Measurements from ENCODE around the gene RTKN2. TPM values are rescaled to one million over a fixed set of nuclear protein-coding genes. Genes with fewer than 3 reads are reported as not detected.
"Not testable (repeated sequence)": the region's sequence is repeated elsewhere in the genome, so short reads cannot be mapped to it uniquely, and the experiment has no call there.

Gene RTKN2
- polyA plus RNA-seq, 3 donors from 2014 or later = 0.16 to 0.46 TPM; not detected in 1

GRCh38 chr10:62249957-62250356, 18.7 kb downstream of the RTKN2 start:
- Mint-ChIP-seq H3K36me3 (no peaks in the 10 kb centered on the region), H3K4me1 (peaks cover 3 to 4% of the 10 kb centered on the region in 2 donors), H3K4me3 (no peak overlapping the region), H3K27me3 (ENCODE audit: low read depth in 3 of 3) (peaks cover 0 to 2% (median 2%) of the 10 kb centered on the region in 3 donors), H3K27ac (no peak overlapping the region), H3K9me3 (peaks cover 0 to 2% (median 0%) of the 10 kb centered on the region in 6 donors)
- DNase-seq = no peak

GRCh38 chr10:62248465-62248864, 20.2 kb downstream of the RTKN2 start:
- no peak for DNase-seq
- Mint-ChIP-seq H3K36me3 (no peaks in the 10 kb centered on the region), H3K4me1 (peaks cover 7 to 8% of the 10 kb centered on the region in 2 donors), H3K4me3 (no peak overlapping the region), H3K27me3 (ENCODE audit: low read depth in 3 of 3) (no peaks in the 10 kb centered on the region), H3K9me3 (no peaks in the 10 kb centered on the region), H3K27ac (no peak overlapping the region)

GRCh38 chr10:62244785-62245467, 23.7 kb downstream of the RTKN2 start:
- no peaks in the 10 kb centered on the region for H3K9me3 Mint-ChIP-seq
- peak; percentile 45 to 57 (median 55) for DNase-seq
- H3K36me3 Mint-ChIP-seq = no peaks in the 10 kb centered on the region
- no peak overlapping the region for H3K4me3 Mint-ChIP-seq
- peaks cover 17% of the 10 kb centered on the region in 2 donors for H3K4me1 Mint-ChIP-seq
- peak overlapping the region in 1 of 6 donors; percentile 15 for H3K27ac Mint-ChIP-seq
- H3K27me3 Mint-ChIP-seq (ENCODE audit: low read depth in 3 of 3) = no peaks in the 10 kb centered on the region

GRCh38 chr10:62244088-62244487, 24.6 kb downstream of the RTKN2 start:
- Mint-ChIP-seq H3K27me3 (ENCODE audit: low read depth in 3 of 3) (no peaks in the 10 kb centered on the region), H3K9me3 (no peaks in the 10 kb centered on the region), H3K36me3 (no peaks in the 10 kb centered on the region), H3K4me1 (peaks cover 19 to 20% of the 10 kb centered on the region in 2 donors), H3K27ac (no peak overlapping the region), H3K4me3 (no peak overlapping the region)
- no peak for DNase-seq

- Mint-ChIP-seq H3K27ac (peak overlapping the region in 3 of 6 donors; percentile 16 to 64 (median 63)), H3K4me1 (peaks cover 19 to 20% of the 10 kb centered on the region in 2 donors), H3K9me3 (no peaks in the 10 kb centered on the region), H3K27me3 (ENCODE audit: low read depth in 3 of 3) (no peaks in the 10 kb centered on the region), H3K4me3 (no peak overlapping the region), H3K36me3 (no peaks in the 10 kb centered on the region)
- no peak for DNase-seq
Observed at GRCh38 chr10:62243647-62243997, 25.0 kb downstream of the RTKN2 start.

- peaks cover 19 to 20% of the 10 kb centered on the region in 2 donors for H3K4me1 Mint-ChIP-seq
- not testable (repeated sequence) for H3K9me3 Mint-ChIP-seq; H3K36me3 Mint-ChIP-seq; DNase-seq; H3K4me3 Mint-ChIP-seq; H3K27me3 Mint-ChIP-seq (ENCODE audit: low read depth in 3 of 3)
- H3K27ac Mint-ChIP-seq = peak overlapping the region in 4 of 6 donors; percentile 16 to 64 (median 61)
Observed at GRCh38 chr10:62242965-62243646, 25.5 kb downstream of the RTKN2 start.

GRCh38 chr10:62241521-62241920, 27.1 kb downstream of the RTKN2 start:
- Mint-ChIP-seq H3K27ac (peak overlapping the region in 1 of 6 donors; percentile 7), H3K4me1 (peaks cover 19 to 20% of the 10 kb centered on the region in 2 donors)
- not testable (repeated sequence) for H3K27me3 Mint-ChIP-seq (ENCODE audit: low read depth in 3 of 3); H3K4me3 Mint-ChIP-seq; DNase-seq; H3K36me3 Mint-ChIP-seq; H3K9me3 Mint-ChIP-seq

GRCh38 chr10:62239994-62240393, 28.6 kb downstream of the RTKN2 start:
- Mint-ChIP-seq H3K4me1 (peaks cover 17% of the 10 kb centered on the region in 2 donors), H3K4me3 (no peak overlapping the region), H3K9me3 (no peaks in the 10 kb centered on the region)

GRCh38 chr10:62238880-62239279, 29.8 kb downstream of the RTKN2 start:
- peaks cover 13 to 14% of the 10 kb centered on the region in 2 donors for H3K4me1 Mint-ChIP-seq
- DNase-seq = no peak
- H3K36me3 Mint-ChIP-seq = no peaks in the 10 kb centered on the region
- no peak overlapping the region for H3K4me3 Mint-ChIP-seq
- no peak overlapping the region for H3K27ac Mint-ChIP-seq
- H3K27me3 Mint-ChIP-seq (ENCODE audit: low read depth in 3 of 3) = no peaks in the 10 kb centered on the region
- H3K9me3 Mint-ChIP-seq = no peaks in the 10 kb centered on the region

More at GRCh38 chr10:62239994-62240393, 28.6 kb downstream of the RTKN2 start:
- Mint-ChIP-seq H3K27me3 (ENCODE audit: low read depth in 3 of 3) (no peaks in the 10 kb centered on the region), H3K27ac (peak overlapping the region in 2 of 6 donors; percentile 11 to 76), H3K36me3 (no peaks in the 10 kb centered on the region)
- DNase-seq = no peak

GRCh38 chr10:62237966-62238365, 30.7 kb downstream of the RTKN2 start:
- peaks cover 8 to 9% of the 10 kb centered on the region in 2 donors for H3K4me1 Mint-ChIP-seq
- H3K27me3 Mint-ChIP-seq (ENCODE audit: low read depth in 3 of 3) = no peaks in the 10 kb centered on the region
- no peak for DNase-seq
- no peaks in the 10 kb centered on the region for H3K9me3 Mint-ChIP-seq
- H3K4me3 Mint-ChIP-seq = no peak overlapping the region
- no peaks in the 10 kb centered on the region for H3K36me3 Mint-ChIP-seq
- no peak overlapping the region for H3K27ac Mint-ChIP-seq

- no peaks in the 10 kb centered on the region for H3K27me3 Mint-ChIP-seq (ENCODE audit: low read depth in 3 of 3)
- H3K27ac Mint-ChIP-seq = no peak overlapping the region
- H3K9me3 Mint-ChIP-seq = no peaks in the 10 kb centered on the region
- H3K36me3 Mint-ChIP-seq = no peaks in the 10 kb centered on the region
- DNase-seq = no peak
- no peak overlapping the region for H3K4me3 Mint-ChIP-seq
- H3K4me1 Mint-ChIP-seq = peaks cover 8 to 9% of the 10 kb centered on the region in 2 donors
Observed at GRCh38 chr10:62237506-62237905, 31.1 kb downstream of the RTKN2 start.

- no peaks in the 10 kb centered on the region for H3K4me1 Mint-ChIP-seq
- no peaks in the 10 kb centered on the region for H3K36me3 Mint-ChIP-seq
- H3K9me3 Mint-ChIP-seq = no peaks in the 10 kb centered on the region
- H3K27me3 Mint-ChIP-seq (ENCODE audit: low read depth in 3 of 3) = no peaks in the 10 kb centered on the region
- H3K27ac Mint-ChIP-seq = peak overlapping the region in 1 of 6 donors; percentile 50
- DNase-seq = no peak
- no peak overlapping the region for H3K4me3 Mint-ChIP-seq
Observed at GRCh38 chr10:62234077-62234605, 34.5 kb downstream of the RTKN2 start.

GRCh38 chr10:62233356-62234076, 35.1 kb downstream of the RTKN2 start:
- no peaks in the 10 kb centered on the region for H3K36me3 Mint-ChIP-seq
- H3K4me3 Mint-ChIP-seq = no peak overlapping the region

GRCh38 chr10:62231805-62232204, 36.8 kb downstream of the RTKN2 start:
- H3K4me1 Mint-ChIP-seq = no peaks in the 10 kb centered on the region
- no peaks in the 10 kb centered on the region for H3K9me3 Mint-ChIP-seq
- H3K27me3 Mint-ChIP-seq (ENCODE audit: low read depth in 3 of 3) = no peaks in the 10 kb centered on the region
- H3K36me3 Mint-ChIP-seq = no peaks in the 10 kb centered on the region
- no peak for DNase-seq
- H3K4me3 Mint-ChIP-seq = no peak overlapping the region
- H3K27ac Mint-ChIP-seq = no peak overlapping the region

More at GRCh38 chr10:62233356-62234076, 35.1 kb downstream of the RTKN2 start:
- no peak for DNase-seq
- no peaks in the 10 kb centered on the region for H3K27me3 Mint-ChIP-seq (ENCODE audit: low read depth in 3 of 3)
- peak overlapping the region in 1 of 6 donors; percentile 50 for H3K27ac Mint-ChIP-seq
- H3K9me3 Mint-ChIP-seq = no peaks in the 10 kb centered on the region
- no peaks in the 10 kb centered on the region for H3K4me1 Mint-ChIP-seq

Measured in immature natural killer cell (primary cell).